ENCODE results near the gene APCDD1L. TPM values are rescaled to one million over a fixed set of nuclear protein-coding genes. Genes with fewer than 3 reads are reported as not detected.

Gene APCDD1L
- total RNA-seq, 1 donor = 16.3 TPM

- DNase-seq (ENCODE audit: insufficient read length, low spot score, missing footprints) = no peak
- no peaks in the 10 kb centered on the region for H3K4me1 ChIP-seq (ENCODE audit: insufficient read depth, low read length)
- no peaks in the 10 kb centered on the region for H3K9me3 ChIP-seq (ENCODE audit: low read depth, low read length)
- no peak for TF ChIP-seq CTCF (IDR thresholded peaks at IDR 0.05; ENCODE audit: extremely low read depth, low read depth, low read length)
- H3K27ac ChIP-seq (ENCODE audit: low read depth, low read length) = no peak overlapping the region
- peaks cover 81% of the 10 kb centered on the region for H3K79me2 ChIP-seq (ENCODE audit: insufficient read depth, low read length)
- peaks cover 7% of the 10 kb centered on the region for H3K36me3 ChIP-seq (ENCODE audit: insufficient read depth, low read length)
- no peak overlapping the region for H2AFZ ChIP-seq (ENCODE audit: low read length)
- H3K27me3 ChIP-seq (ENCODE audit: insufficient read depth, low read length) = no peaks in the 10 kb centered on the region
- H4K20me1 ChIP-seq (ENCODE audit: insufficient read depth, low read length) = peaks cover 10% of the 10 kb centered on the region
- H3K4me2 ChIP-seq (ENCODE audit: insufficient read depth, low read length) = no peak overlapping the region
- no peak overlapping the region for H3K4me3 ChIP-seq (ENCODE audit: insufficient read depth, low read length)
Observed at GRCh38 chr20:58497724-58498469, 17.3 kb downstream of the APCDD1L start.

- Histone ChIP-seq H3K9me3 (ENCODE audit: low read depth, low read length) (no peaks in the 10 kb centered on the region), H3K4me3 (ENCODE audit: insufficient read depth, low read length) (no peak overlapping the region), H4K20me1 (ENCODE audit: insufficient read depth, low read length) (peaks cover 15% of the 10 kb centered on the region), H2AFZ (ENCODE audit: low read length) (no peak overlapping the region), H3K79me2 (ENCODE audit: insufficient read depth, low read length) (peaks cover 82% of the 10 kb centered on the region), H3K4me1 (ENCODE audit: insufficient read depth, low read length) (no peaks in the 10 kb centered on the region), H3K36me3 (ENCODE audit: insufficient read depth, low read length) (peaks cover 7% of the 10 kb centered on the region), H3K27me3 (ENCODE audit: insufficient read depth, low read length) (no peaks in the 10 kb centered on the region), H3K4me2 (ENCODE audit: insufficient read depth, low read length) (no peak overlapping the region), H3K27ac (ENCODE audit: low read depth, low read length) (no peak overlapping the region)
- no peak for TF ChIP-seq CTCF (IDR thresholded peaks at IDR 0.05; ENCODE audit: extremely low read depth, low read depth, low read length)
- no peak for DNase-seq (ENCODE audit: insufficient read length, low spot score, missing footprints)
Observed at GRCh38 chr20:58497076-58497641, 18.0 kb downstream of the APCDD1L start.

GRCh38 chr20:58496429-58496769 is 18.8 kb downstream of the APCDD1L start:
- no peaks in the 10 kb centered on the region for H3K9me3 ChIP-seq (ENCODE audit: low read depth, low read length)
- no peak overlapping the region for H3K4me3 ChIP-seq (ENCODE audit: insufficient read depth, low read length)
- no peak overlapping the region for H2AFZ ChIP-seq (ENCODE audit: low read length)
- no peaks in the 10 kb centered on the region for H3K4me1 ChIP-seq (ENCODE audit: insufficient read depth, low read length)
- TF ChIP-seq CTCF (IDR thresholded peaks at IDR 0.05; ENCODE audit: extremely low read depth, low read depth, low read length) = no peak
- H3K27ac ChIP-seq (ENCODE audit: low read depth, low read length) = no peak overlapping the region
- H3K4me2 ChIP-seq (ENCODE audit: insufficient read depth, low read length) = no peak overlapping the region
- DNase-seq (ENCODE audit: insufficient read length, low spot score, missing footprints) = no peak
- peaks cover 10% of the 10 kb centered on the region for H4K20me1 ChIP-seq (ENCODE audit: insufficient read depth, low read length)
- H3K27me3 ChIP-seq (ENCODE audit: insufficient read depth, low read length) = no peaks in the 10 kb centered on the region
- peaks cover 82% of the 10 kb centered on the region for H3K79me2 ChIP-seq (ENCODE audit: insufficient read depth, low read length)
- peaks cover 3% of the 10 kb centered on the region for H3K36me3 ChIP-seq (ENCODE audit: insufficient read depth, low read length)

GRCh38 chr20:58495623-58496428 is 19.4 kb downstream of the APCDD1L start:
- Histone ChIP-seq H2AFZ (ENCODE audit: low read length) (no peak overlapping the region), H3K4me3 (ENCODE audit: insufficient read depth, low read length) (no peak overlapping the region), H3K27me3 (ENCODE audit: insufficient read depth, low read length) (no peaks in the 10 kb centered on the region), H3K36me3 (ENCODE audit: insufficient read depth, low read length) (peaks cover 3% of the 10 kb centered on the region), H3K27ac (ENCODE audit: low read depth, low read length) (no peak overlapping the region), H4K20me1 (ENCODE audit: insufficient read depth, low read length) (peaks cover 8% of the 10 kb centered on the region), H3K4me2 (ENCODE audit: insufficient read depth, low read length) (no peak overlapping the region), H3K79me2 (ENCODE audit: insufficient read depth, low read length) (peaks cover 81% of the 10 kb centered on the region), H3K9me3 (ENCODE audit: low read depth, low read length) (no peaks in the 10 kb centered on the region), H3K4me1 (ENCODE audit: insufficient read depth, low read length) (no peaks in the 10 kb centered on the region)
- no peak for TF ChIP-seq CTCF (IDR thresholded peaks at IDR 0.05; ENCODE audit: extremely low read depth, low read depth, low read length)
- no peak for DNase-seq (ENCODE audit: insufficient read length, low spot score, missing footprints)

Measured in osteoblast (primary cell).